Gastroesophageal sphincter (tissue), 3 donors: ENCODE measurements around the gene CERS1.

Source experiments
- CTCF ChIP-seq, 4 experiments: fragments of 200-600 bp in 2 of 4; fragments of 450-650 bp in 2 of 4; sonication (generic) in 1 of 4; IDR thresholded peaks; one replicate each; pipeline ENCODE4 v1.5.1; 2017 to 2019; ENCODE audit warnings: antibody characterized with exemption in 4 of 4, mild to moderate bottlenecking in 2 of 4, moderate library complexity in 2 of 4
- POLR2A ChIP-seq, 2 donors: fragments of 450-650 bp; IDR thresholded peaks; one replicate each; pipeline ENCODE4 v1.6.1; 2017; ENCODE audit warnings: antibody characterized with exemption in 2 of 2, mild to moderate bottlenecking in 2 of 2, moderate library complexity in 1 of 2

DNA sequence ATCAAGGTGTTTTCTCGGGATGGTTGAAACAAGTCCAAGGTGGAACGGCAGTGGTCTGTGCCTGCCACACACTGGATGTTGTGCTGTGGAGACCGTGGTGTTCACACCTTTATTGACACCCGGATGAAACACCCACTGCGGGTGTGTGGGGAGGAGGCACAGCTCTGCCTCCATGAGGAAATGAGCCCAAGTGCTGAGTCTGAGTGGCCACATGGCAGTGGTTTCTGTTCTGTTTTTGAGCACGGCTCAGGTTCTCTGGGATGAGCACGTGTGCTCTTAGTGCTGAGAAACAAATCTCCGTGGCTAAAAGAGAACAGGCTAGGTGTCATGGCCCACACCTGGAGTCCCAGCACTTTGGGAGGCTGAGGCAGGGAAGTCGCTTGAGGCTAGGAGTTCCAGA lies 34.7 kb downstream of the CERS1 start:
- TF ChIP-seq POLR2A (IDR thresholded peaks at IDR 0.05) (no peak), CTCF (IDR thresholded peaks at IDR 0.05) (no peak)
